ENCODE measurements around the gene WNT4.

WNT4 gene

DNA sequence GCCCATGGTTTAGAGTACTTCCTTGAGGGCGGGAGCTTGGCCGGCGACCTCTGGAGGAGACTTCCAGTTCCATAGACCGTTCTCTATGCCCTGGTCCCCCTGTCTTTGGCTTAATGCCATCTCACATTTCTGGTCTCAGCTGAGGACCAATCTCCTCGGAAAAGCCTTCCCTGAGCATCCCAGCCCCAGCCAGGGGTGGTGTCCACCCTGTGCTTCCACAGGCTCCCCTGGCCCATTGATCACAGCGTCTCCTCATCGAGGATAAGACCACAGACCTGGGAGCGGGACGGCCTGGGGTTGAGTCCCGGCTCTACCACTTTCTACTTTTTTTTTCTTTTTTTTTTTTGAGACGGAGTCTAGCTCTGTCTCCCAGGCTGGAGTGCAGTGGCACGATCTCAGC is 14.5 kb downstream of the WNT4 start:
- no peak for DNase-seq

DNA sequence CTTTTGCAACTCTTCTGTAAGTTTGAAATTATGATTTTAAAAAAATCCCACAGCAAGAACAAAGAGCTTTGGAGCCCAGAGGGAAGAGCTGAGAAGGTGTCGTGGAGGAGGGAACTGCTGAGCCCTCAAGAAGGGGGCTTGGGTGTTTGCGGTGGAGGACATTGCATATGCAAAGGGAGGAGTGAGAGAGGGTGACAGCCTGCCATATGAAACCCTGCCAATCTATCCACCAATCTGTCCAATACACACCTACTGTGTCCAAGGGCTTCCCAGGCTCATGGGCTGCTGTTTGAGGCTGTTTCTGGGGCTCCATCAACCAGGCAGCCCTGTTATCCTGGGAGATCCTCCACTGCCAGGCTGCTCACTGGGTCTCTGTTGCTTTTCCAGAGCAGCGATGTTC is 15.2 kb downstream of the WNT4 start:
- DNase-seq = no peak

DNA sequence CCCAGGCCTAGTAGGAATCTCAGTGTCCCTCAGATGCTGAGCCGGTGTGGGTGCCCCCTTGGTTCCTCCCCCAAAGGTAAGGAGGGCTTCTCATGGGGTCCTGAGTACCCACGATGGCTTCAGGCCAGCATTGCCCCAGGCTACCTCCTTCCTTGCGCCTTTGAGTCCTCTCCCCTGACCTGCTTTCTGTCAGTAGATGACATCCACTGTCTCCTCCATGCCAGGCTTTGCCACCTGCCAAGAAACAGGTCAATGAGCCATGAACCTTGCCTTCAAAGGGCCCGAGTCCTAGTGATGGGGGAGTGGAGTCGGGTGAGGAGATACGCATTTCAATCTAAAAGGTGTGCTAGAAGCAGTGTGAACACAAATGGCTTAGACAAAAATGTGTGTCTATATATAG is 15.6 kb downstream of the WNT4 start:
- DNase-seq = no peak

DNA sequence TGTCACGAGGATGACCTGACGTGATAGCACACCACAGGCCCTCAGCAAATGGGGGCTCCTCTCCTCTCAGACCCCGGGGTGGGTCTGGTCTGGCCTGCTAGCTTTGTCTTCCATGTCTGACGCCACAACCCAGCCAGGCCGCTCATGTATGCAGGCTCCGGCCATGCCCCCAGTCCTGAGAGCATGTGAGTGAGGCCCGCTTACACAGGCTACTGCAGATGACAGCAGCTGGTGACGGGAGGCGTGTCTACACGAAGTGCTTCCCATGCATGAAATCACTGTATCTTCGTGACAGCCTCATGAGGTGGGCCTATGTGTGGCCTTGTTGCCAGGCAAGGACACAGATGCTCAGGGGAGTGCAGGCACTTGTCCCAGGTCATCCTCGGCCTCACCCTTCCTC is 16.4 kb downstream of the WNT4 start:
- no peak for DNase-seq

DNA sequence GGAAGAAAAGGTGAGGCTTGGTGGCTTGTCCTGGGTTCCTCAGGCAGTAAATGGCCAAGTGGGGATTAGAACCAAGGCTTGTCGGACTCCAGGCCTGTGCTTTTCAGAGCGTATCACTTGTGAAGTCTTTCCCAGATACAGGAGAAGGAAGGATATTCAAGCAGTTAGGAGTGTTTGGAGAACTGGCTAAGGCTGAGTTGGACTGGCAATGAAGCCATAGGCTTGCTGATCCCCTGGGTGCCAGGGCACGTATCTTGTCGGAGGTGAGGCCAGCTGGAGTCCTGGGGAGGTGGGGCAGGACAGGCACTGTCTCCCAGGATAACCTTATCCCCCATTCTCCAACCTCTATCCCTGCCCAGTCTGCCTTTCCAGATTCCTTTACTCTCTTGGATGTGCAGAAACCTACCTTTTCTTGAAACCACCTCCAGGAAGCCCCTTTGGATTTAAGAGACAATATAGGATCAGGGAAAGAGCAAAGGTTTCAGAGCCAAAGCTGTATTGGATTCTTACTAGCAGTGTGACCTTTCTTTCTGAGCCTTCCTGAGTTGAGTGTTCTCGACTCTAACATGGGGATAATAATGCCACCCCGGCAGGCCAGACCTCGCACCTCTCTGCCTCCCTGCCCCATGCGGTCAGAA is 18.2 kb downstream of the WNT4 start:
- no peak for DNase-seq

DNA sequence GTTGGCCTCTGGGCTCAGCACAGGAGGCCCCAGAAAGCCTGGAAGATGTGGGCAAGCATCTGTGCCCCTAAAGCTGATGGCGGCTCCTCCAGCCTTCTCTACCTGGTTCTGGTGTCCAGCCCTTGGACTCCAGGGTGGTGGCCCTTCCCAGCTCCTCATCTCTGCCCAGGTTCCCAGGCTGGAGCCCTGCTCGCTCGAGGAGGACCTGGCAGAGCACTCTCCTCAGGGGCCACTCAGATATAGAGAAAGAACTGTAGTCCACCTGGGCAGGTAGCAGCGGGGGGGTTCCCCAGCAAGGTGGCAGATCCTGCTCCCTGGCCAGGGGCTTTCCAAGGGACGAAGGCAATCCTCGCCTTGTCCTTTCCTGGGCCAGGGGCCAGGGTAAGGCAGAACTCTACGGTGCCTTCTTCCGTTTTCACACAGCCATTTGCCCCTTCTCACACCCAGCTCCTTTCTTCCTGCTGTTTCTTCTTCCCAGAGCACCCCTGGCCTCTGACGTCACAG is 18.9 kb downstream of the WNT4 start:
- DNase-seq = no peak

DNA sequence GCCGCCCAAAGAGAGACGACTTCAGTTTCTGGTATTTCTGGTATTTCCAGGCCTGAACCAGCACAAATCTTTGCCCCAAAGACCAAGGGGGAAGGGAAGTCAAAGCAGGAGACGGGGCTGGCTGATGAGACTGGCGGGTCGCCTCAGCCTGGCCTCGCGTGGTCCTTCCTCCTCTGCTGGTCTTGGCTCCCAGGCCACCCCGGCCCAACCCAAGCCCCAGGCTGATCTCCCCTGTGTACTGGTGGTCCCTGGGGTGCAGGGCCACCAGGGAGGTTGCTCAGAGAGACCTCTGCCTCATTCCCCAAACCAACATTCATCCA is 19.9 kb downstream of the WNT4 start:
- DNase-seq = no peak

DNA sequence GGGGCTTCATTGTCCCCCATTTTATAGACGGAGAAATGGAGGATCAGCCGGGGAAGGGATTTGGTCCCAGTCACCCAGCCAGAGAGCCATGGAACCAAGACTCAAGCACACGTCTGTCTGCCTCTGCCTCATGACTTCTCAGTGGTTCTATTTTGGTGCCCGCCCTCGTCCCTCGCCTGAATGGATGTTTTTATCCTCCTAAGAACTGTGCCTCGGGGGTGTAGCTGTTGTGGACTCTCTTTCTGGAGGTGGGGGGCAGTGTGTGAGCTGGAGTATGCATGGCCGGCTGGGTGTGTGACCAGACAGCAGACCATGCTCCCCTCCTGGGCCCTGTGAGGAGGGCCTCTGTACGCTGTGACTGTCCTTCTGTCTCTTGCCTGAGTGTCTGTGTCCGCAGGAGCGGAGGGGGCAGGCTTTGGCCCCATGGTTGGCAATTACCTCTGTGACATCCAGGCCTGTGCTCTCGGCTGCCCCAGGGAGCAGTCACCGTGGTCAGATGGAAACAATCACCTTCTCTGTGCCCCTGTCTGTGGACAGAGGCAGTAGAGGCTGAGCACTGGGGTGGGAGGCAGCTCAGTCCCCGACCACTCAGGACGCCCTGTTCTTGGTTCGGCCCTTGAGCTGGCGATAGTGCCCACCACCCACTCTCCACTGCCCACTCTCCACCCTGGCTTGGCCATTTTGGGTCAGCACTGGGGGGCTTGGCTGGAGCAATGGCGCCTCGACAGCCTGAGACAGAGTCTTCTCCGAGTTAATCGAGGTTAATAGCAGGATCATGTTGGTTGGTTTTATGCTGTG is 20.4 kb downstream of the WNT4 start:
- DNase-seq = no peak

DNA sequence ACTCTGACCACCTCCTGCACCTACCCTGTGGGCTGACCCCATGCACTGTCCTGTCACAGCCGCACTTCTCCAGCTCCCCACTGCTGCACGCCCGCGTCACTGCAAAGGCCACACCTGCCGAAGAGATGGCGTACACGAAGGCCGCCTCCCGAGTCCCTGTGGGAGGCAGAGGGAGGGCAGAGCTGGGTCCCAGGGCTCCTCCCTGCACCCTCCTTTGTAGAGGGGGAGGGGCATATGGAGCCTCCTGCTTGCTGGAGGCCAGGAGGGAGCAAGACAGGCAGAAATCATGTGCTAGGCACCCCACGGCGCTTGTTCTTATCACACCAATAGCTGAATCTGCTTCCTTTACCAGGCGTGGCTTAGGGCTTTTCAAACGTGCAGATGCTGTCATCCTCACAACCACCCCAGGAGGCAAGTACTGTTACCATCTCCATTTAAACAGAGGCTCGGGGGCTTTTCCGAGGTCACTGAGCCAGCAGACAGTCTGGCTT is 21.4 kb downstream of the WNT4 start:
- DNase-seq = no peak

DNA sequence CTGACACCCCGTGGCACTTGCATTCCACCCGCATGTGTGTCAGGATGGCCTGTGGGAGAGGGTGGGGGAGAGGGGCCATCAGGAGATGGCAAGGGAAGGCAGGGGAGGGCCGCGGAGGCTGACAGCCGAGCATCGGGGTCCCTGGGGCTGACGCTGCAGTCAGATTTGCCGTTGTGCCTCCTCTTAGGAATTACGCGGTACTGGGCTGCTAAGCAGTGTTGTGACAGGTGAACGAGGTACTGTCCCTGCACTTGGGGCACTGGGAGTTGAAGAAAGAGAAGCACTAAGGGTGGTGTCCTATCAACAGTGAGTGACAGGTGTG is 22.5 kb downstream of the WNT4 start:
- DNase-seq = no peak

DNA sequence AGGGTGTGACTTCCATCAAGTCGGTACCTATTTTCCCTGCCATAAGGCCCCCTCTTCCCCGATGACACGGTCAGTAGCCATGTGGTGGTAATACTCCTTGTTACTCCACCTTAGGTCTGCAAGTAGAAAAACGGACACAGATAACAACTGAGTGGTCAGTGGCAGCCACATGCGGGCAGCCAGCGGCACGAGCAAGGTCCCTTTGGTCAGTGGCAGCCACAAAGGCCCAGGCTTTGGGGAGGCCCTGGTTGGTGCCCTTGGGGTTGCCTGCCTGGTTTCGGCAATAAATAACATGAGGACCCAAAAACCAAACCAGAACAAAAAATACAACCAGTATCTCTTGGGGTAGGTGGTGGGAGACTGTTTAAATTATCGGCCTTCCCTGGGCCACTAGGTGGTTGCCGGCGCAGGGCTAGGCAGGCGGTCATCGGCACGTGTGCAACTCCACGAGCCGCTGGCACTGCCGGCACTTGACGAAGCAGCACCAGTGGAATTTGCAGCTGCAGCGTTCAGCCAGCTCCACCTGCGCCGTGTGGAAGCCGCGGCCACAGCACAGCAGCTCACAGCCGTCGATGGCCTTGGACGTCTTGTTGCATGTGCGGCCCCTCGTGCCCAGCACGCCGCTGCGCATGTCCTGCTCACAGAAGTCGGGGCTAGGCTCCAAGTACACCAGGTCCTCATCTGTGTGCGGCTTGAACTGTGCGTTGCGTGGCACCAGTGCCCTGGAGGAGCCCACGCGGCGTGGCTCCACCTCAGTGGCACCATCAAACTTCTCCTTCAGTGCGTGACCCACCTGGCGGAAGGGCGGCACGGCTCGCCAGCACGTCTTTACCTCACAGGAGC is 23.1 kb downstream of the WNT4 start:
- no peak for DNase-seq

DNA sequence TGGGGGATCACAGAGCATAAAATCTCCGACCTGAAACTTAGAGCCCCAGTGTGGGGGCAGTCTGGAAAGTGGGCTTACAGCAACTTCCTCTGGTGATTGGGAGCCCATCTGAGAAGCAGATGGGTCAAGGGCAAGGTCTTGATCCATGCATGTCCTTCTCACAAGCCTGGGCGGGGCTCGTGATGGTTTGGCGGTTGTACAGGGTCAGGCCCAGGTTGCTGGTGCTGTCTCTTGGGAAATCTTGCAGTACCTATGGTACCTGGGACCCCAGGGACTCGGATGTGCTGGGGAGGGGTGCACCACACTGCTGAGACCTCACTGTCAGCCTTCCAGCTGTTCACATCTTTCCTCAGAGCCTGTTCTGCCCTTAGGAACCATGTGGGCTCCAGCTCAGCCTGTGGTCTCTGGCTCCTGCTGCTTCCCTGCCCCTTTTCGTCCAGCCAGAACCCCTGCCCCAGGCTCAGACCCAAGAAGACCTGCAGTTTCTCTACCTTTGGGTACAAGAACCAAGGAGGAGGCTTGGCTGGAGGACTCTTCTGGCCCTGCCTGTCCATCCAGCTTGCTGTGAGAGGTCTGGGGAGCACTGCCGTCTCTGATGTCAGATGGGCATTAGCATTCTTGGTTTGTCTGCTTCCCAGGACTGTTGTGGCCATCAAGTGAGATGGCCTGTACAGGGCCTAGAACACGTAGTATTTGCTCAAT is 24.5 kb downstream of the WNT4 start:
- no peak for DNase-seq

DNA sequence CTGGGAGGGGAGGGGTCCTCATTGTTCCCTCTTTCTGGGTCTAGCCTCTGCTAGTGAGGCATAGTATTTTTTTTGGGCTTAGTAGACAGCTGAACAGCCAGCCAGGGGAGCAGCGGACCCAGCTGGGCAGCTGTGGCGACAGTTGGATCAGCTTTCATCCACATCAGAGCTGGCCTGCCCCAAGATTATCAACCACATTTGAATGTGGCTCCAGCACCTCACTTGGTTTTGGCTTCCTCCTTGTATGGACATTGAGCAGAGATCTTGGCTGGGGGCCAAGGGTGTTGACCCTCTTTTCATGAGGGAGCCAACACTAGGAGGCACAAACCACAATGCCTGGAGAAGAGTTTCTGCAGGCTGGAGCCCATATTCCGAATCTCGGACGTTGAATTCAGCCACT is 25.0 kb downstream of the WNT4 start:
- DNase-seq = no peak

DNA sequence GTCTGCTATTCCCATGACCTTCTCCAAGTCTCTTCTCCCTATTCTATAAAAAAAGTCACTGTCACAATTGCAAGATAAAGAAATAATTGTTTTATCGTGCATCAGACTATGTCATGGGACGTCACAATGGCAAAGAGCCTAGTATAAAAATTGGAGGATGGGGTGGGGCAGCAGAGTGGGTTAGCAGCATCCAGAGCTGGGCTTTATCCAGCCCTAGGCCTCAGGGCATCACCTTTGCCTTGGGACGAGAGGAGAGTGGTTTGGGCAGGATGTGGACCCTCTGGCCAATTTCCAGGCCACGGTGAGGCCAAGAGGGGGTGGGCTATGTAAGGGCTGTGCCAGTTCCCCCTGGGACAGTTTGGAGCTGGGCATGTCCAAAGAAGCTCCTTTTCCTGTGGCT is 25.7 kb downstream of the WNT4 start:
- DNase-seq = no peak

DNA sequence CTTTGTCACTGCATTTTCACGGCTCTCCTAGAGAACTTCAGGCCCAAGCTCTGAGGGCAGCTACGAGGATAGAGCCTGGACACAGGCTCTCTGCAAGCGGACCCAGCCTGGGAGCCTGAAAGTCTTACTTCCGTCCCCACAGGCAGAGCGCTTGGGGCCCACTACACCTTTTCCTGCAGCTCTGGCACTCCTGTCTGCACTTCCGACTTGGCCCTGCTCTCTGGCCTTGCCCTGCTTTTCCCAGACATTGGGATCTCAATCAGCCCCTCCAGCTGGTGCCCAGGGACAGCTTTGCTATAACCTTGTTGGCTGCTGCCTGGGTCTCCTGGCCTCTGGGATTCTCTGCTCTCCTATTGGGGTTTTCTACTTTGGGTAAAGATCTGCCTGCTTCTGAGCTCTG is 27.6 kb downstream of the WNT4 start:
- no peak for DNase-seq

DNA sequence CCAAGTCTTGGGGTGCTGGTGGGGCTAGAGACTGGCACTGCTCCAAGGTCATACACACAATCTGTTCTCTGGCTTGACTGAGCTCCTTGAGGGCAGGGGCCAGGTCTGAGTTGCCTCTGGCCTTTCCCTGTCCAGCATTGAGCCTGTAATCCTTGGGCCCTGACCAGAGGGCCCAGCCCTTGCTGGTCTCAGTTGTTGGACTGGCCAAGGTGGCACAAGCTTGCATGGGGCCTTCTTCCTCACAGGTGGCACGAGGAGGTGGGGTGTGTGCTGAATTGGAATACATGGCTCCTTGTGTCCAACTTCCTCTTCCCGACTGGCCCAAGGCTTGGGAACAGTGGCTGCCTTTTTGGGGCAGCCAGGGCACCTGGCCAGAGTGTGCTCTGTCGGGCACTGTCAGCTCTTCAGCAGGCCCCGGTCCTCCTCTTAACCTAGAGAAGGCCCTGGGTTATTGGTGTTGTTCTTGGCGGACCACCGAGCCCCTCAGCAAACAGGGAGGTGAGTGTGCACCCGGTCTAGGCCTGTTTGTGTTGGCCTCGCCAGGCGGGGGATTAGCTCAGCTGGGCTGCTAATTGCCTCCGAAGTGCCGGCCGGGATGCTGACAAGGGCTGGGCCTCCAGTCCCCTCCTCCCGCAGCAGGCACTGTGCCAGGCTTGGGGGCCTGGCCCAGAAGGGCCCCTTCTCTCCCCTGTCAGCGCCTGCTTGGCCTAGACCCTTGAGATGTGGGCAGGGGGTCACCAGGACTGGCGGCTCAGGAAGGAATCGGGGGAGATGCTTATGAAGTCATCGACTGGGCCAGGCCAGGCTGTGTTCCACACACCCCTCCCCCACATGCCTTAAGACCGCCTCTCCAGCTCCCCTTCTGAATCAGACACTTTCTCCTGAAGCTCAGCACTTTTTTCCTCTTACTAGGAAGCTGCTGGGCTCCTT is 28.5 kb downstream of the WNT4 start:
- DNase-seq = no peak

DNA sequence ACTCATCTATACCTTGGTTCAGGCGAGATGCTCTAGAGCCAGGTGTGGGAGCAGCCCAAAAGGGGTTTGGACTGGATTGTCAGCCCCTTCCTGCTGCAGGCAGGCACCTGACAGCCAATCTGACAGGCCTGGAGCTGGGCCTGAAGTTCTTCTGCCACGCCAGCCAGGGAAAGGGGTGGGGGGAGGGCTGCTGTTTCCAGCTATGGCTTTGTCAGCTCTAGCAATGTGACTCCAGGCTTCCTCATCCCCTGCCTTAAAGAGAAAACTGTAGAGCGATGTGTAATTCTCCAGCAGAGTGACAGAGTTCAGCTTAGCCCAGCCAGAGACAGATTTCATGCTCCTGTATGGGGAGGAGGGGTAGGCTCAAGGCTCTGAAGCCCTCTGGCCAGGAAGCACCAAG is 30.3 kb downstream of the WNT4 start:
- no peak for DNase-seq

DNA sequence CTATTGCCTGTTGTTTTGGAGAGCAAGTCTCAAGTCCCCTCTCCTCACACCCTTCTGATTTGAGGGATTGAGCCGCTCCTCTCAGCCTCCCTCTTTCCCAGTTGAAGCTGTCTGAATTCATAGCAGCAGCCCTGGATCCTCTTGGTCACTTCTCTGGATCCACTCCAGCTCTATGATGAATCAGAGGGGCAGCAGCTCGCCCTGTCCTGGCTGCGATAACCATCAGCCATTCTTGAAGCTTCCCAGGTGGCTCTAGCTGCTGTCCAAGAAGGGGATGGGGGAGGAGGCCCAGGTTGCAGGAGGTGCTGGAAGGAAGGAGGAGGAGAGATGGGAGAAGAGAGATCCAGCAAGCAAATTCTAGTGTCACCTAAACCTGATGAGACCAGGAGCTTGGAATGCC is 31.3 kb downstream of the WNT4 start:
- DNase-seq = no peak

DNA sequence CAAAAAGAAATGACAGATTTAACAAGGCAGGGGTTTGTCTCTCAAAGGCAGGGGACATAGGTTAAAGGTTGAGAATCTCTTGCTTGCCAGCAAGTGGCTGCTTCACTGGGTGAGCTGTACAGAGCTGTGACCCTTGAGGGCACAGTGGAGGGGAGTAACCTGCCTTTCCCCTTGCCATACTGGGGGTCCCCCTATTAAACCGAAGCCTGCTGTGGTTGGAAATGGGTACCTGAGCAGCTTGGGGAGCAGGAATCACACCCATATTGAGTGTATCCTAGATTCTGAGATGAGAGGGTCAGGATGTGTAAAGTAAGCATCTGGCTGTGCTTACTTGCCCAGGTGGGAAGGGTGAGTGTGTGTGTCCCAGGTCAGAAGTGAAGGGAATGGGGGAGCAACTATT is 31.8 kb downstream of the WNT4 start:
- DNase-seq = no peak

DNA sequence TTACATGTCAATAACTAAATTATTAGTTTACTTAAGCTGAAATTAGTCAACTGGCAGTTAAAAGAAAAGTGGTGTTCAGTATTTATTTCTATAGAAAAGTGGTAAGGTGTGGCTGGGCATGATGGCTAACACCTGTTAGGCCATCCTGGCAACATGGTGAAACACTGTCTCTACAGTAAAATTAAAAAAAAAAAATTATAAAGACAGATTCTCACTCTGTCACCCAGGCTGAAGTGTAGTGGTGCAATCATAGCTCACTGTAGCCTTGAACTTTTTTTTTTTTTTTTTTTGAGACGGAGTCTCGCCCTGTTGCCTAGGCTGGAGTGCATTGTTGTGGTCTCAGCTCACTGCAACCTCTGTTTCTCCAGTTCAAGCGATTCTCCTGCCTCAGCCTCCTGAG is 32.9 kb downstream of the WNT4 start:
- DNase-seq = no peak

DNA sequence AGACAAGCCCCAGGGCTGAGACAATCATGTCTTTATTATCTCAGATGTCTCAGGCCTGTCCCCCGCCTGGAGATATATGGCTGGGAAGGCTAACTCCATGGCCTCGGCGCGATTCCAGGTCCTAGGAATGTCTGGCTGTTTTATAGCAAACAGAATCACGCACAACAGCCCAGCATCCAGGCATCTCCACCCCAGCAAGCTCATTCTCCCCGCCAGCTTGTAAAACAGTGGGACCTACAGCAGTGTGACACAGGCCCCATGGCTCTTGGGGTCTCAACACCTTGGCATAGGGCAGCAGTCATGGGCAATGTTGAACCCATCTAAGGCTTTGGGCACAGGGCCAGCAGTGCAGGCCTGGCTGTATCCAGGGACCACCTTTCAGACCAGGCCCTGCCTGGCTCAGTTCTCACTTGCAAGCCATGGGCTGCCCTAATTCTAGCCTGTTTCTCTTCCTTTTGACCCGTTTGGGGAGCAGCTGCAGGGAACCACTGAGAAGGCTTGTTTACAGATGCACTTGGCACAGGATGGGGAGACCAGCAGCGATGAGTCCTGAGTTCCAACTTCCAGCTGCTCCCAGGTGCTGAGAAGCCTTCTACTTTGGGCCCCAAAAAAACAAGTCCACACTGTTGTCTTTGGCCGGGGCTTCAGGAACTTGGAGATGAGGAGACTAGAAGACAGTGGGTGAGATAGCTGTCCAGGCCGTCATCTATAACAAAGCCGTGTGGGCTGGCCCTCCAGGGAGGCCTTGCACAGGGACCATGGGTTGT is 34.4 kb downstream of the WNT4 start:
- DNase-seq = no peak
